IMR-90 (cell line): ENCODE results near the gene COQ4. TPM values are rescaled to one million over a fixed set of nuclear protein-coding genes. Genes with fewer than 3 reads are reported as not detected.

Experiments used
- ATAC-seq: fragments of 200-7000 bp; cut with Tn5 transposase; 2 replicates; pipeline ENCODE4 v1.9.1; 2020; ENCODE audit warnings: low read depth, mild to moderate bottlenecking, moderate library complexity
- BruUV-seq: library from RNA; stranded (reverse); fragments of 400-500 nt; replicated peaks from 2 replicates; lab custom pipeline; 2021; lab: Mats Ljungman, UMichigan
- CTCF ChIA-PET: fragments of 300-600 bp; formaldehyde crosslinking; extraction: SDS; loops from one replicate; lab custom pipeline; 2021; ENCODE audit warnings: antibody characterized with exemption; lab: Yijun Ruan, JAX
- POLR2A ChIA-PET: fragments of 300-600 bp; sonication (Branson Sonifier 250); formaldehyde crosslinking; loops from one replicate; lab custom pipeline; 2022; ENCODE audit warnings: antibody characterized with exemption; ENCODE audit not compliant: unreplicated experiment; lab: Charles Lee
- DNase-seq: peaks from one replicate; pipeline ENCODE4 v3.0.0; 2013
- H2AFZ ChIP-seq: replicated peaks from 2 replicates; pipeline ENCODE3; 2013; ENCODE audit warnings: low read length, mild to moderate bottlenecking; ENCODE audit not compliant: poor library complexity
- H2AK5ac ChIP-seq: 2 replicates; pipeline ENCODE4 v1.6.1; 2013; ENCODE audit warnings: low read depth, low read length, inconsistent platforms
- H2AK9ac ChIP-seq: replicated peaks from 2 replicates; pipeline ENCODE3; 2013; ENCODE audit warnings: mild to moderate bottlenecking, low read depth, low read length, moderate library complexity; ENCODE audit not compliant: poor library complexity
- H2BK120ac ChIP-seq: 2 replicates; pipeline ENCODE4 v1.6.1; 2013; ENCODE audit warnings: low read depth, low read length, inconsistent platforms
- H2BK15ac ChIP-seq: 3 replicates; pipeline ENCODE4 v1.6.1; 2013; ENCODE audit warnings: low read depth, low read length, inconsistent platforms
- H2BK20ac ChIP-seq: 2 replicates; pipeline ENCODE4 v1.6.1; 2013; ENCODE audit warnings: low read depth, mild to moderate bottlenecking, inconsistent platforms, low read length, moderate library complexity
- H2BK5ac ChIP-seq: 2 replicates; pipeline ENCODE4 v1.6.1; 2013; ENCODE audit warnings: mild to moderate bottlenecking, low read depth, low read length, inconsistent platforms; ENCODE audit not compliant: poor library complexity, severe bottlenecking
- H3K14ac ChIP-seq: replicated peaks from 2 replicates; pipeline ENCODE4 v1.6.1; 2013; ENCODE audit warnings: low read depth, low read length, inconsistent platforms
- H3K18ac ChIP-seq: 2 replicates; pipeline ENCODE4 v1.6.1; 2013; ENCODE audit warnings: low read depth, low read length, control low read depth
- H3K23ac ChIP-seq: 2 replicates; pipeline ENCODE4 v1.6.1; 2013; ENCODE audit warnings: low read depth, low read length, inconsistent platforms
- H3K27ac ChIP-seq: 2 replicates; pipeline ENCODE4 v1.5.1; 2013; ENCODE audit warnings: mild to moderate bottlenecking, control low read depth, low read length; ENCODE audit not compliant: insufficient read depth
- H3K27me3 ChIP-seq: 2 replicates; pipeline ENCODE4 v1.6.1; 2013; ENCODE audit warnings: low read length; ENCODE audit not compliant: control insufficient read depth, insufficient read depth
- H3K36me3 ChIP-seq: 2 replicates; pipeline ENCODE4 v1.6.1; 2013; ENCODE audit warnings: low read length, mixed read lengths; ENCODE audit not compliant: control insufficient read depth, insufficient read depth
- H3K4ac ChIP-seq: 2 replicates; pipeline ENCODE4 v1.6.1; 2013; ENCODE audit warnings: low read depth, low read length, inconsistent platforms
- H3K4me1 ChIP-seq: 2 replicates; pipeline ENCODE4 v1.6.1; 2013; ENCODE audit warnings: low read length, mixed read lengths; ENCODE audit not compliant: control insufficient read depth, insufficient read depth
- H3K4me2 ChIP-seq: 2 replicates; pipeline ENCODE4 v1.6.1; 2013; ENCODE audit warnings: low read depth, mild to moderate bottlenecking, control low read depth, low read length, moderate library complexity
- H3K4me3 ChIP-seq: 2 replicates; pipeline ENCODE4 v1.5.1; 2013; ENCODE audit warnings: low read depth, mild to moderate bottlenecking, control low read depth, low read length, moderate library complexity; ENCODE audit not compliant: insufficient read depth
- H3K56ac ChIP-seq: 2 replicates; pipeline ENCODE4 v1.6.1; 2013; ENCODE audit warnings: low read length, inconsistent platforms; ENCODE audit not compliant: insufficient read depth; ENCODE audit errors: extremely low read depth
- H3K79me1 ChIP-seq, 2 experiments: 2 replicates each; pipeline ENCODE4 v1.6.1; 2013; ENCODE audit warnings: low read length in 2 of 2, inconsistent platforms in 1 of 2, low read depth in 1 of 2
- H3K9ac ChIP-seq: 2 replicates; pipeline ENCODE4 v1.6.1; 2013; ENCODE audit warnings: low read depth, low read length, control low read depth
- H3K9me1 ChIP-seq: 2 replicates; pipeline ENCODE4 v1.6.1; 2013; ENCODE audit warnings: low read length, inconsistent platforms; ENCODE audit not compliant: insufficient read depth
- H3K9me3 ChIP-seq: 2 replicates; pipeline ENCODE4 v1.6.1; 2013; ENCODE audit warnings: low read length; ENCODE audit not compliant: control insufficient read depth, insufficient read depth
- H4K20me1 ChIP-seq: 2 replicates; pipeline ENCODE4 v1.6.1; 2013; ENCODE audit warnings: low read length, inconsistent platforms; ENCODE audit not compliant: insufficient read depth
- H4K5ac ChIP-seq: 2 replicates; pipeline ENCODE4 v1.6.1; 2013; ENCODE audit warnings: mild to moderate bottlenecking, low read depth, low read length, control low read depth
- H4K8ac ChIP-seq, 2 experiments: 2 replicates each; pipeline ENCODE4 v1.6.1; 2013; ENCODE audit warnings: low read depth in 2 of 2, low read length in 2 of 2, control low read depth in 1 of 2, inconsistent platforms in 1 of 2
- H4K91ac ChIP-seq: 2 replicates; pipeline ENCODE4 v1.6.1; 2013; ENCODE audit warnings: low read depth, low read length, inconsistent platforms; ENCODE audit not compliant: insufficient read depth
- BHLHE40 ChIP-seq: fragments of 150-350 bp; IDR thresholded peaks from 2 replicates; pipeline ENCODE4 v1.6.1; 2016; ENCODE audit warnings: mild to moderate bottlenecking, low read depth, low read length
- CEBPB ChIP-seq: IDR thresholded peaks from 2 replicates; pipeline ENCODE4 v1.6.1; 2012; ENCODE audit warnings: low read depth, low read length, improper control_type of control experiment
- CTCF ChIP-seq: conservative IDR thresholded peaks from 2 replicates; pipeline ENCODE4 v1.5.1; 2012; ENCODE audit warnings: mild to moderate bottlenecking, low read depth, low read length, improper control_type of control experiment
- MAFK ChIP-seq: IDR thresholded peaks from 2 replicates; pipeline ENCODE4 v1.6.1; 2012; ENCODE audit warnings: low read depth, low read length, improper control_type of control experiment
- RFX5 ChIP-seq: IDR thresholded peaks from 2 replicates; pipeline ENCODE4 v1.8.0; 2012; ENCODE audit warnings: low read depth, mild to moderate bottlenecking, low read length, moderate library complexity
- WGBS, 2 experiments: methylation state at CpG; one replicate each; pipeline versions ENCODE4 v1.1.5 to v1.1.7; 2013; ENCODE audit warnings: missing lambda C conversion rate in 2 of 2; ENCODE audit not compliant: insufficient read length in 1 of 2; ENCODE audit errors: extremely low coverage in 2 of 2; 5-methylcytosine and 5-hydroxymethylcytosine counted together
- dilution Hi-C: fragments of 300-500 bp; cut with HindIII; formaldehyde crosslinking; loops from one replicate; pipeline ENCODE4 v1.14.3; 2018; ENCODE audit warnings: low sequenced_read_pairs; ENCODE audit not compliant: unreplicated experiment
- in situ Hi-C: fragments of 300-500 bp; cut with MboI; formaldehyde crosslinking; loops from 3 replicates; pipeline ENCODE4 v1.14.3; 2019; ENCODE audit warnings: low sequenced_read_pairs, inconsistent platforms, mixed read lengths
- intact Hi-C: fragments of 100-400 bp; cut with micrococcal nuclease; formaldehyde crosslinking; loops from 2 replicates; pipeline ENCODE4 v1.10.0; 2022
- polyA plus RNA-seq, 3 experiments: library from polyadenylated mRNA; depleted of rRNA; stranded (reverse); fragments of >200 nt; gene quantifications; 2 replicates each; pipeline ENCODE4 v1.2.3, GENCODE V29; 2012; ENCODE audit warnings: low replicate concordance in 1 of 3
- total RNA-seq: library from RNA; depleted of rRNA; stranded (reverse); fragments of >200 nt; gene quantifications from 2 replicates; pipeline ENCODE4 v1.2.3, GENCODE V29; 2012

Gene COQ4
- total and polyA plus RNA-seq, 2 of the 4 experiments (the other 2 are of a cell fraction), result 20.1 to 41.4 TPM

GRCh38 chr9:128374221-128374675, 51.6 kb downstream of the COQ4 start:
- H3K23ac ChIP-seq, result no peak overlapping the region
- no peak overlapping the region for H3K18ac ChIP-seq
- H4K20me1 ChIP-seq, result 0 out of 2 replicates have a peak, but pooled peaks cover 4% of the 10 kb centered on the region
- H3K79me1 ChIP-seq, result peaks cover 36 to 81% of the 10 kb centered on the region in 2 experiments
- H2AK5ac ChIP-seq, result no peak overlapping the region
- no peak for TF ChIP-seq MAFK
- no peak for TF ChIP-seq RFX5
- no peak for TF ChIP-seq CEBPB
- no peak for TF ChIP-seq BHLHE40
- TF ChIP-seq CTCF, result no peak
- DNase-seq (no peak), ATAC-seq (no peak)
- ChIA-PET CTCF (no interaction called here), POLR2A (no interaction called here)
- intact Hi-C loops (no loop called here), dilution Hi-C loops (no loop called here), in situ Hi-C loops (no loop called here)
- no peak overlapping the region for H4K5ac ChIP-seq
- H3K9me3 ChIP-seq, result no peaks in the 10 kb centered on the region
- H3K4ac ChIP-seq, result no peak overlapping the region
- no peaks in the 10 kb centered on the region for H3K27me3 ChIP-seq
- BruUV-seq, result no TSS peak
- H2BK120ac ChIP-seq, result no peak overlapping the region
- H4K8ac ChIP-seq, result no peak overlapping the region
- no peak overlapping the region for H3K9ac ChIP-seq
- no peak overlapping the region for H3K27ac ChIP-seq
- no peak overlapping the region for H4K91ac ChIP-seq
- no peak overlapping the region for H3K14ac ChIP-seq
- peak overlapping the region; percentile 62 for H2AK9ac ChIP-seq
- H2BK15ac ChIP-seq, result no peak overlapping the region
- H3K56ac ChIP-seq, result no peak overlapping the region
- H3K36me3 ChIP-seq, result peaks cover 9% of the 10 kb centered on the region
- no CpG with 5 or more reads among the region's 9 CpGs for WGBS, 2 experiments
- peaks cover 12% of the 10 kb centered on the region for H3K9me1 ChIP-seq
- H2BK20ac ChIP-seq, result no peak overlapping the region
- no peak overlapping the region for H3K4me2 ChIP-seq
- H3K4me1 ChIP-seq, result peaks cover 14% of the 10 kb centered on the region
- H2BK5ac ChIP-seq, result no peak overlapping the region
- H2AFZ ChIP-seq, result no peak overlapping the region
- H3K4me3 ChIP-seq, result no peak overlapping the region
